ENCODE results near the gene TMEM132A.

GRCh38 chr11:60947700-60948099, 23.4 kb downstream of the TMEM132A start:
- TF ChIP-seq EZH2 (IDR thresholded peaks at IDR 0.05; ENCODE audit: borderline replicate concordance, low read depth, low read length, severe bottlenecking), result no peak
- no peak for TF ChIP-seq CTCF (IDR thresholded peaks at IDR 0.05; ENCODE audit: borderline replicate concordance, extremely low read depth, low read length, poor library complexity, severe bottlenecking)

Measured in DND-41 (cell line).